ENCODE results near the gene MTMR3. TPM values are rescaled to one million over a fixed set of nuclear protein-coding genes. Genes with fewer than 3 reads are reported as not detected.

MTMR3 gene
- total RNA-seq, 1 donor from 2014 or later = 26.1 TPM

DNA sequence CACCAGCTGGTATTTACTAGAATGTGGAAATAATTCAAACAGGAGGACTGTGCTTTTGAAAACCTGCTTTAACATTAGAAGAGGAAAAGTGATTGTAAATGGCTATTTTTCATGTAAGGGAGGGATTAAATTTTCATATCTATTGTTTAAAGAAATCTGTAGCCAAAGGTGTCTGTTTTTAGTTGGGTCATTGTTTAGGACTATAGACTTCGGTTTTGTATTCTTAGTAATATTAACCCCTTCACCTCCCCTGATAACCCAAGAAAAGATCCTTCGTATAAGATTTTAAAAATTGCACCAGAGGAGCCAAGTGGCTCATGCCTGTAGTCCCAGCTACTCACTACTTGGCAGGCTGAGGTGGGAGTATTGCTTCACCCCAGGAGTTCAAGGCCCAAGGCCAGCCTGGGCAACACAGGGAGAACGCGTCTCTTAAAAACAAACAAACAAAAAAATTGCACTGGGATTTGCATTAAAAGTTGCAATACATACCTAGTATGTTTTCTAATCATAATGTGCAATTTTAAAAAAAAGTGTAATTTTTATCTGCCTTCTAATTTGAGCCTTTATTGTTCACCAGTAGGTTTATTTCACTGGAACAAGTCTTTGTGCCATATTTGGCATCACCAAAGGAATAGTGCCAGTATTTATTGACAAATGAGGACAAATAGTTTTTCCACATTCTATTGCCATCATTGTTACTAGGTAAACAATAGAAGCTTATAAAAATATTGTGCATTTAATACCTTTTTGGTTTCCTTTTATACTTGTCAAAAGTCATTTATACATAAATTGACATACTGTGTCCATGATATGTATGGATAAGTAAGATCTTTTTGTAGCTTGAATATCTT is 34.3 kb downstream of the MTMR3 start:
- no peak overlapping the region for H3K4me3 ChIP-seq
- peaks cover 6 to 47% of the 10 kb centered on the region in 2 donors for H3K4me1 ChIP-seq
- TF ChIP-seq, protein P1, sequence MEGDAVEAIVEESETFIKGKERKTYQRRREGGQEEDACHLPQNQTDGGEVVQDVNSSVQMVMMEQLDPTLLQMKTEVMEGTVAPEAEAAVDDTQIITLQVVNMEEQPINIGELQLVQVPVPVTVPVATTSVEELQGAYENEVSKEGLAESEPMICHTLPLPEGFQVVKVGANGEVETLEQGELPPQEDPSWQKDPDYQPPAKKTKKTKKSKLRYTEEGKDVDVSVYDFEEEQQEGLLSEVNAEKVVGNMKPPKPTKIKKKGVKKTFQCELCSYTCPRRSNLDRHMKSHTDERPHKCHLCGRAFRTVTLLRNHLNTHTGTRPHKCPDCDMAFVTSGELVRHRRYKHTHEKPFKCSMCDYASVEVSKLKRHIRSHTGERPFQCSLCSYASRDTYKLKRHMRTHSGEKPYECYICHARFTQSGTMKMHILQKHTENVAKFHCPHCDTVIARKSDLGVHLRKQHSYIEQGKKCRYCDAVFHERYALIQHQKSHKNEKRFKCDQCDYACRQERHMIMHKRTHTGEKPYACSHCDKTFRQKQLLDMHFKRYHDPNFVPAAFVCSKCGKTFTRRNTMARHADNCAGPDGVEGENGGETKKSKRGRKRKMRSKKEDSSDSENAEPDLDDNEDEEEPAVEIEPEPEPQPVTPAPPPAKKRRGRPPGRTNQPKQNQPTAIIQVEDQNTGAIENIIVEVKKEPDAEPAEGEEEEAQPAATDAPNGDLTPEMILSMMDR (IDR thresholded peaks at IDR 0.05) = no peak
- H3K36me3 ChIP-seq = no peaks in the 10 kb centered on the region
- no peaks in the 10 kb centered on the region for H3K9me3 ChIP-seq
- no peak for DNase-seq (ENCODE audit: low spot score in 2 of 2)
- intact Hi-C loops (cut with DNase I) = no loop called here
- H3K27ac ChIP-seq = no peak overlapping the region
- no peaks in the 10 kb centered on the region for H3K27me3 ChIP-seq

DNA sequence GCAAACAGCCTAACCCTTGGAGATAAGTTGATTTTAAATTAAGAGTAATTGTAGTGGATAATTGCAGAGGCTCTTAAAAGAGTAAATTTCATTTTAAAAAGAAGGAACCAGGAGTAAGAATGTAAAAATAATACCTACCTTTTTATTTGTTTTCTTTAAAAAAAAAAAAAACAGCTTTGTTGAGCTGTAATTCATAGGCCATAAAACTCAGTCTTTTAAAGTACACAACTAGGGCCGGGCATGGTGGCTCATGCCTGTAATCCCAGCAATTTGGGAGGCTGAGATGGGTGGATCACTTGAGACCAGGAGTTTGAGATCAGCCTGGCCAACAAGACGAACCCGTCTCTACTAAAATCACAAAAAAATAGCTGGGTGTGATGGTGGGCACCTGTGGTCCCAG is 42.4 kb downstream of the MTMR3 start:
- Histone ChIP-seq H3K9me3 (no peaks in the 10 kb centered on the region), H3K27ac (no peak overlapping the region), H3K4me3 (no peak overlapping the region), H3K27me3 (no peaks in the 10 kb centered on the region), H3K36me3 (no peaks in the 10 kb centered on the region), H3K4me1 (peaks cover 0 to 11% of the 10 kb centered on the region in 2 donors)
- TF ChIP-seq, protein P1 (IDR thresholded peaks at IDR 0.05) = no peak
- no peak for DNase-seq (ENCODE audit: low spot score in 2 of 2)
- intact Hi-C loops (cut with DNase I) = no loop called here

GRCh38 chr22:29926057-29926456 is 43.1 kb downstream of the MTMR3 start:
- Histone ChIP-seq H3K27me3 (no peaks in the 10 kb centered on the region), H3K9me3 (no peaks in the 10 kb centered on the region), H3K4me1 (peaks cover 0 to 9% of the 10 kb centered on the region in 2 donors), H3K4me3 (no peak overlapping the region), H3K27ac (no peak overlapping the region), H3K36me3 (no peaks in the 10 kb centered on the region)
- TF ChIP-seq, protein P1 (IDR thresholded peaks at IDR 0.05) = no peak
- no peak for DNase-seq (ENCODE audit: low spot score in 2 of 2)
- intact Hi-C loops (cut with DNase I) = no loop called here

DNA sequence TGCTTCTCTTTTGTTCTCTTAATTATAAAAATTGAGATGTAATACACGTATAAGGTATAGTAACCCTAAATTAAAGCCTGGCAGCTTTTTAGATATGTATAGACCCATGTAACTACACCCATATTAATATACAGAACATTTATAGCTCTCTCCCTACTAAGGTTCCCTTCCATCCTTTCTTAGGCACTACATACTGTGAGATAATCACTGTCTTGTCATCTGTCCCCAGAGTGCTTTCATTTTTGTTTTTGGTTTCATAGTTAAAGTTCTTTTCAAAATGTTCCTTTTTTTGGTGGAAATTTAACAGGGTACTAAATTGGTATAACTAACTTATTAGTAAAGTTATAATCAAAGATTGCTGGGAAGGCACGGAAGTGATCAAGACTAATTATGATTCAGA is 49.2 kb downstream of the MTMR3 start:
- intact Hi-C loops (cut with DNase I) = no loop called here
- no peak for DNase-seq (ENCODE audit: low spot score in 2 of 2)
- H3K4me1 ChIP-seq = peaks cover 0 to 4% of the 10 kb centered on the region in 2 donors
- H3K4me3 ChIP-seq = no peak overlapping the region
- TF ChIP-seq, protein P1 (IDR thresholded peaks at IDR 0.05) = no peak
- H3K27me3 ChIP-seq = no peaks in the 10 kb centered on the region
- no peaks in the 10 kb centered on the region for H3K36me3 ChIP-seq
- H3K9me3 ChIP-seq = no peaks in the 10 kb centered on the region
- no peak overlapping the region for H3K27ac ChIP-seq

- no peak overlapping the region for H3K27ac ChIP-seq
- no peaks in the 10 kb centered on the region for H3K36me3 ChIP-seq
- H3K4me3 ChIP-seq = no peak overlapping the region
- intact Hi-C loops (cut with DNase I) = no loop called here
- H3K9me3 ChIP-seq = no peaks in the 10 kb centered on the region
- peaks cover 0 to 4% of the 10 kb centered on the region in 2 donors for H3K4me1 ChIP-seq
- TF ChIP-seq, protein P1 (IDR thresholded peaks at IDR 0.05) = no peak
- H3K27me3 ChIP-seq = no peaks in the 10 kb centered on the region
- DNase-seq (ENCODE audit: low spot score in 2 of 2) = no peak
Observed at GRCh38 chr22:29933619-29934018, 50.6 kb downstream of the MTMR3 start.

Data from ascending aorta (tissue), 2 donors.